CD4-positive, alpha-beta memory T cell (primary cell): Measurements from ENCODE around the gene SCNN1G. TPM values are rescaled to one million over a fixed set of nuclear protein-coding genes. Genes with fewer than 3 reads are reported as not detected.

Source experiments
- CTCF ChIA-PET: fragments of 350-600 bp; sonication (Branson Sonifier 250); formaldehyde crosslinking; loops from one replicate; lab custom pipeline; 2021; ENCODE audit warnings: inconsistent platforms; ENCODE audit not compliant: partially characterized antibody; lab: Charles Lee
- POLR2A ChIA-PET: fragments of 350-600 bp; sonication (Branson Sonifier 250); formaldehyde crosslinking; loops from one replicate; lab custom pipeline; 2021; ENCODE audit not compliant: partially characterized antibody; lab: Charles Lee
- DNase-seq, 5 donors: peaks; one replicate each; pipeline versions ENCODE4 v3.0.0 to v3.0.0-alpha.2; 2020 to 2022; ENCODE audit warnings: mixed read lengths in 1 of 5
- H3K27ac ChIP-seq: one replicate; pipeline ENCODE4 v1.7.0; 2013; ENCODE audit warnings: low read depth, low read length
- H3K27me3 ChIP-seq: 2 replicates; pipeline ENCODE4 v1.7.0; 2013; ENCODE audit warnings: mild to moderate bottlenecking, low read length, moderate library complexity; ENCODE audit not compliant: insufficient read depth
- H3K36me3 ChIP-seq: 2 replicates; pipeline ENCODE4 v1.7.0; 2013; ENCODE audit warnings: mild to moderate bottlenecking, low read length, moderate library complexity; ENCODE audit not compliant: insufficient read depth
- H3K4me1 ChIP-seq: 2 replicates; pipeline ENCODE4 v1.7.0; 2013; ENCODE audit warnings: mild to moderate bottlenecking, low read length, moderate library complexity; ENCODE audit not compliant: insufficient read depth
- H3K4me3 ChIP-seq, 2 donors: one replicate each; pipeline ENCODE4 v1.7.0; 2013; ENCODE audit warnings: low read length in 2 of 2, mild to moderate bottlenecking in 1 of 2
- H3K9me3 ChIP-seq, 2 donors: one replicate each; pipeline ENCODE4 v1.7.0; 2013; ENCODE audit warnings: low read length in 2 of 2, control low read depth in 1 of 2; ENCODE audit not compliant: control insufficient read depth in 1 of 2
- H3K27ac Mint-ChIP-seq, 7 donors: one replicate each; pipeline ENCODE4 v1.8.0; 2020 to 2021; ENCODE audit warnings: mixed read lengths in 7 of 7, mild to moderate bottlenecking in 6 of 7, inconsistent platforms in 3 of 7, moderate library complexity in 3 of 7
- H3K27me3 Mint-ChIP-seq, 2 donors: one replicate each; pipeline ENCODE4 v1.8.0; 2020 to 2021; ENCODE audit warnings: mixed read lengths in 2 of 2
- H3K36me3 Mint-ChIP-seq, 2 donors: one replicate each; pipeline ENCODE4 v1.8.0; 2020 to 2021; ENCODE audit warnings: mixed read lengths in 2 of 2, inconsistent platforms in 1 of 2, mild to moderate bottlenecking in 1 of 2
- H3K4me1 Mint-ChIP-seq, 4 donors: one replicate each; pipeline ENCODE4 v1.8.0; 2020 to 2021; ENCODE audit warnings: mixed read lengths in 4 of 4, mild to moderate bottlenecking in 1 of 4
- H3K4me3 Mint-ChIP-seq, 8 donors: one replicate each; pipeline ENCODE4 v1.8.0; 2020 to 2021; ENCODE audit warnings: mixed read lengths in 8 of 8, mild to moderate bottlenecking in 7 of 8, moderate library complexity in 6 of 8, inconsistent platforms in 3 of 8
- H3K9me3 Mint-ChIP-seq, 8 donors: one replicate each; pipeline ENCODE4 v1.8.0; 2020 to 2021; ENCODE audit warnings: mixed read lengths in 8 of 8, mild to moderate bottlenecking in 5 of 8, inconsistent platforms in 3 of 8, moderate library complexity in 1 of 8
- intact Hi-C: fragments of 100-400 bp; cut with micrococcal nuclease; formaldehyde crosslinking; loops from one replicate; pipeline ENCODE4 v1.15.1; 2023
- polyA plus RNA-seq, 2 donors: library from polyadenylated mRNA; unstranded; fragments of 300-500 nt; fragmentation: Illumina TruSeq; gene quantifications; one replicate each; pipeline ENCODE4 v1.2.3, GENCODE V29; 2021
- total RNA-seq, 2 experiments: library from RNA; stranded (reverse); gene quantifications; one replicate each; pipeline ENCODE4 v1.2.3, GENCODE V29; 2021

Gene SCNN1G
- total and polyA plus RNA-seq, 4 experiments from 2014 or later = not detected

- no peaks in the 10 kb centered on the region for H3K36me3 ChIP-seq
- CTCF ChIA-PET = interaction anchor here (1.3 kb wide), 1 partner anchor 10 kb away, joined by 3 read pairs; no protein-coding TSS in a partner anchor
- no peak overlapping the region for H3K27ac ChIP-seq
- H3K4me1 Mint-ChIP-seq = peaks cover 9 to 25% (median 17%) of the 10 kb centered on the region in 4 donors
- H3K4me3 Mint-ChIP-seq = no peak overlapping the region
- peaks cover 0 to 8% of the 10 kb centered on the region in 2 donors for H3K36me3 Mint-ChIP-seq
- H3K4me1 ChIP-seq = peaks cover 19% of the 10 kb centered on the region
- no peaks in the 10 kb centered on the region for H3K9me3 Mint-ChIP-seq
- peaks cover 8% of the 10 kb centered on the region for H3K27me3 ChIP-seq
- H3K4me3 ChIP-seq = no peak overlapping the region
- intact Hi-C loops = no loop called here
- H3K27me3 Mint-ChIP-seq = peaks cover 6 to 13% of the 10 kb centered on the region in 2 donors
- no peaks in the 10 kb centered on the region for H3K9me3 ChIP-seq
- no peak overlapping the region for H3K27ac Mint-ChIP-seq
- DNase-seq = no peak
- POLR2A ChIA-PET = no interaction called here
These were observed 30.0 kb upstream of the SCNN1G start for GRCh38 chr16:23152386-23153178.

GRCh38 chr16:23155445-23156049, 27.0 kb upstream of the SCNN1G start:
- peaks cover 5% of the 10 kb centered on the region for H3K4me1 ChIP-seq
- no peak overlapping the region for H3K4me3 ChIP-seq
- H3K9me3 ChIP-seq = no peaks in the 10 kb centered on the region
- H3K27ac Mint-ChIP-seq = no peak overlapping the region
- H3K27me3 Mint-ChIP-seq = peaks cover 15% of the 10 kb centered on the region in 2 donors
- intact Hi-C loops = no loop called here
- no peaks in the 10 kb centered on the region for H3K9me3 Mint-ChIP-seq
- H3K36me3 ChIP-seq = no peaks in the 10 kb centered on the region
- H3K27ac ChIP-seq = no peak overlapping the region
- H3K27me3 ChIP-seq = peaks cover 8% of the 10 kb centered on the region
- H3K36me3 Mint-ChIP-seq = no peaks in the 10 kb centered on the region
- no peak for DNase-seq
- ChIA-PET CTCF (no interaction called here), POLR2A (no interaction called here)
- H3K4me1 Mint-ChIP-seq = peaks cover 4 to 8% (median 6%) of the 10 kb centered on the region in 4 donors
- H3K4me3 Mint-ChIP-seq = no peak overlapping the region

GRCh38 chr16:23156110-23156509, 26.4 kb upstream of the SCNN1G start:
- Mint-ChIP-seq H3K27ac (no peak overlapping the region), H3K27me3 (peaks cover 16% of the 10 kb centered on the region in 2 donors), H3K36me3 (no peaks in the 10 kb centered on the region), H3K9me3 (no peaks in the 10 kb centered on the region), H3K4me3 (no peak overlapping the region), H3K4me1 (peaks cover 3 to 8% (median 6%) of the 10 kb centered on the region in 4 donors)
- H3K4me1 ChIP-seq = peaks cover 5% of the 10 kb centered on the region
- ChIA-PET POLR2A (no interaction called here), CTCF (no interaction called here)
- H3K27me3 ChIP-seq = peaks cover 8% of the 10 kb centered on the region
- intact Hi-C loops = no loop called here
- no peak overlapping the region for H3K4me3 ChIP-seq
- no peaks in the 10 kb centered on the region for H3K36me3 ChIP-seq
- H3K27ac ChIP-seq = no peak overlapping the region
- no peak for DNase-seq
- H3K9me3 ChIP-seq = no peaks in the 10 kb centered on the region

- Histone ChIP-seq H3K9me3 (no peaks in the 10 kb centered on the region), H3K4me3 (no peak overlapping the region), H3K27ac (no peak overlapping the region), H3K27me3 (peaks cover 8% of the 10 kb centered on the region), H3K36me3 (no peaks in the 10 kb centered on the region), H3K4me1 (peaks cover 5% of the 10 kb centered on the region)
- Mint-ChIP-seq H3K27ac (no peak overlapping the region), H3K36me3 (no peaks in the 10 kb centered on the region), H3K4me1 (peaks cover 3 to 8% (median 6%) of the 10 kb centered on the region in 4 donors), H3K4me3 (no peak overlapping the region), H3K27me3 (peaks cover 21 to 22% of the 10 kb centered on the region in 2 donors), H3K9me3 (peaks cover 0 to 4% (median 0%) of the 10 kb centered on the region in 8 donors)
- DNase-seq = no peak
- POLR2A ChIA-PET = no interaction called here
- intact Hi-C loops = no loop called here
- CTCF ChIA-PET = no interaction called here
These were observed 25.5 kb upstream of the SCNN1G start for GRCh38 chr16:23156946-23157460.

DNA sequence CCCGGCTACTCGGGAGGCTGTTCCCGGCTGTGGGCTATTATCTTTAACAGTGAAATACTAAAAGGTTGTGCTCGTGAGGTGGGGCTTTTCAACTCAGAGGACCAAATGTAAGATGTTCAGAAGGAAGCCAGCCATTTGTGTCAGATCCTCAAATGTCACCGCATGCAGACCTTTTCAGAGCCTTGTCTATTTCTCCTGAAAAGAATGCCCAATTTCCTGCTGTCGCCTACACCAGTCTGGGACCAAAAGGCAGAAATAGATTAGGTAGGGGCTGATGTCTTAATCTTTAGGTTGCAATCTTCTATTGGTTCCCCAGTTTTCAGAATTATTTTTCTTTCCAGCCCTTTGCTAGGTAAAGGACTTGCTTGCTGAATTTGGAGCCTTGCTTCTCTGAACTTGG, 24.4 kb upstream of the SCNN1G start:
- Mint-ChIP-seq H3K9me3 (peaks cover 0 to 4% (median 0%) of the 10 kb centered on the region in 8 donors), H3K27me3 (peaks cover 22 to 24% of the 10 kb centered on the region in 2 donors), H3K4me3 (no peak overlapping the region), H3K27ac (no peak overlapping the region), H3K36me3 (no peaks in the 10 kb centered on the region), H3K4me1 (peaks cover 3 to 8% (median 6%) of the 10 kb centered on the region in 4 donors)
- intact Hi-C loops = no loop called here
- Histone ChIP-seq H3K27ac (no peak overlapping the region), H3K4me1 (peaks cover 5% of the 10 kb centered on the region), H3K4me3 (no peak overlapping the region), H3K27me3 (peaks cover 8% of the 10 kb centered on the region), H3K36me3 (no peaks in the 10 kb centered on the region), H3K9me3 (no peaks in the 10 kb centered on the region)
- POLR2A ChIA-PET = no interaction called here
- CTCF ChIA-PET = no interaction called here
- DNase-seq = no peak

GRCh38 chr16:23160082-23160481, 22.5 kb upstream of the SCNN1G start:
- Histone ChIP-seq H3K4me1 (peaks cover 5% of the 10 kb centered on the region), H3K27me3 (peaks cover 5% of the 10 kb centered on the region), H3K36me3 (no peaks in the 10 kb centered on the region), H3K4me3 (no peak overlapping the region), H3K27ac (no peak overlapping the region), H3K9me3 (no peaks in the 10 kb centered on the region)
- POLR2A ChIA-PET = no interaction called here
- intact Hi-C loops = no loop called here
- peaks cover 3 to 8% (median 6%) of the 10 kb centered on the region in 4 donors for H3K4me1 Mint-ChIP-seq
- H3K9me3 Mint-ChIP-seq = peaks cover 0 to 4% (median 0%) of the 10 kb centered on the region in 8 donors
- H3K27me3 Mint-ChIP-seq = peaks cover 27 to 29% of the 10 kb centered on the region in 2 donors
- H3K27ac Mint-ChIP-seq = no peak overlapping the region
- H3K4me3 Mint-ChIP-seq = no peak overlapping the region
- CTCF ChIA-PET = no interaction called here
- H3K36me3 Mint-ChIP-seq = no peaks in the 10 kb centered on the region
- no peak for DNase-seq

DNA sequence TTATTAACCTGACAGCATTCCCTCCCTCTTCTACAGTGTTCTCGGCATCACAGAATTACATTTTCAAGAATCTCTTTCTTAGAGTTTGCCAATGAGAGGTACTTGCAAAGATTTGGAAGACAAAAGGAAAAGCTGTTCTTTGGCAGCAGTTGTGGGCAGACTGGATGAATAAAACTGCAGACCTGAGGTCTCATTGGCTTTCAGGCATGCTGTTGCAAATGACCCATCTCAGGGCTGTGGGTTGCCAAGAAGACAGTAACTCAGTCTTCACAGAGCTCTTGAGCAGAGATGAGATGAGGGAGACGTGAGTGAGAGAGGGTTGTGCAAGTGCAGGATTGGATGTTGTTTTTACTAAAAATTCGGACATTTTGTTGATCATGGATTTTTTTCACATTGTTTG, 22.0 kb upstream of the SCNN1G start:
- no peak overlapping the region for H3K27ac Mint-ChIP-seq

More for the DNA sequence above, 22.0 kb upstream of the SCNN1G start:
- no peak overlapping the region for H3K4me3 ChIP-seq
- ChIA-PET CTCF (no interaction called here), POLR2A (no interaction called here)
- peaks cover 22 to 32% of the 10 kb centered on the region in 2 donors for H3K27me3 Mint-ChIP-seq
- H3K27me3 ChIP-seq = no peaks in the 10 kb centered on the region
- intact Hi-C loops = no loop called here
- DNase-seq = no peak
- no peaks in the 10 kb centered on the region for H3K9me3 ChIP-seq
- peaks cover 5% of the 10 kb centered on the region for H3K4me1 ChIP-seq
- H3K36me3 Mint-ChIP-seq = no peaks in the 10 kb centered on the region
- H3K9me3 Mint-ChIP-seq = peaks cover 0 to 4% (median 0%) of the 10 kb centered on the region in 8 donors
- H3K4me3 Mint-ChIP-seq = no peak overlapping the region
- no peaks in the 10 kb centered on the region for H3K36me3 ChIP-seq
- H3K27ac ChIP-seq = no peak overlapping the region
- peaks cover 3 to 8% (median 6%) of the 10 kb centered on the region in 4 donors for H3K4me1 Mint-ChIP-seq
